Mucosa of descending colon (tissue), 3 donors: ENCODE measurements around the gene DPP6. TPM values are rescaled to one million over a fixed set of nuclear protein-coding genes. Genes with fewer than 3 reads are reported as not detected.

Experiments used
- ATAC-seq: fragments of 200-7000 bp; cut with Tn5 transposase; one replicate; pipeline ENCODE4 v1.9.1; 2020; ENCODE audit warnings: mild to moderate bottlenecking, moderate library complexity
- DNase-seq, 3 donors: peaks; one replicate each; pipeline ENCODE4 v3.0.0-alpha.2; 2020
- H3K36me3 ChIP-seq: fragments of 200-600 bp; one replicate; pipeline ENCODE4 v1.8.0; 2021; ENCODE audit warnings: low read depth, mild to moderate bottlenecking
- H3K4me1 ChIP-seq: fragments of 200-600 bp; one replicate; pipeline ENCODE4 v1.8.0; 2021; ENCODE audit warnings: low read depth, mild to moderate bottlenecking
- H3K4me3 ChIP-seq: fragments of 200-600 bp; one replicate; pipeline ENCODE4 v1.8.0; 2021; ENCODE audit warnings: mild to moderate bottlenecking
- H3K9me3 ChIP-seq: fragments of 200-600 bp; one replicate; pipeline ENCODE4 v1.8.0; 2021; ENCODE audit warnings: mild to moderate bottlenecking
- CTCF ChIP-seq: fragments of 200-600 bp; IDR thresholded peaks from one replicate; pipeline ENCODE4 v1.8.0; 2022; ENCODE audit warnings: antibody characterized with exemption, mild to moderate bottlenecking
- intact Hi-C, 2 donors: fragments of 100-400 bp; cut with DNase I in 1 of 2; cut with micrococcal nuclease in 1 of 2; formaldehyde crosslinking; loops; one replicate each; pipeline versions ENCODE4 v1.11.0 to v1.11.1; 2022; cut with DNase I, micrococcal nuclease
- total RNA-seq, 3 donors: library from RNA; stranded (reverse); fragmentation: NEBNext Ultra II Directional in 2 of 3; extraction: Animal tissue kit (Norgen Biotek cat#: 25700) in 2 of 3; gene quantifications; one replicate each; pipeline versions ENCODE4 v1.2.1 to v1.2.4, GENCODE V29; 2021 to 2023
- donor health status: DM: no; HTN: no; CAD: no; lungs with moderate emphysema.
- donor health status: DM: no; HTN: no; CAD: no.
- donor health status: DM: no; HTN: yes; CAD: no.

Gene DPP6
- total RNA-seq, 3 donors from 2014 or later = 1.3 to 33.8 (median 1.5) TPM

- TF ChIP-seq CTCF = no peak
- Histone ChIP-seq H3K36me3 (no peaks in the 10 kb centered on the region), H3K4me1 (no peaks in the 10 kb centered on the region), H3K4me3 (no peak overlapping the region), H3K9me3 (peaks cover 13% of the 10 kb centered on the region)
- ATAC-seq (no peak), DNase-seq (no peak)
- intact Hi-C loops = no loop called here
These were observed 759.8 kb downstream of the DPP6 start for GRCh38 chr7:154812027-154812426.

- no peak for TF ChIP-seq CTCF
- DNase-seq (no peak), ATAC-seq (no peak)
- Histone ChIP-seq H3K36me3 (no peaks in the 10 kb centered on the region), H3K9me3 (peaks cover 6% of the 10 kb centered on the region), H3K4me1 (no peaks in the 10 kb centered on the region), H3K4me3 (no peak overlapping the region)
- intact Hi-C loops = no loop called here
These were observed 765.2 kb downstream of the DPP6 start for GRCh38 chr7:154817224-154817896.

GRCh38 chr7:154827007-154827406, 774.8 kb downstream of the DPP6 start:
- DNase-seq (no peak), ATAC-seq (no peak)
- Histone ChIP-seq H3K4me1 (no peaks in the 10 kb centered on the region), H3K4me3 (no peak overlapping the region), H3K9me3 (no peaks in the 10 kb centered on the region), H3K36me3 (no peaks in the 10 kb centered on the region)
- intact Hi-C loops = no loop called here
- TF ChIP-seq CTCF = no peak

- ATAC-seq = peak; percentile 88
- intact Hi-C loops = no loop called here
These were observed 780.5 kb downstream of the DPP6 start for GRCh38 chr7:154832557-154833138.

GRCh38 chr7:154836021-154836448, 783.8 kb downstream of the DPP6 start:
- intact Hi-C loops = no loop called here
- no peak for TF ChIP-seq CTCF
- ATAC-seq (no peak), DNase-seq (no peak)
- no peaks in the 10 kb centered on the region for H3K4me1 ChIP-seq
- no peaks in the 10 kb centered on the region for H3K9me3 ChIP-seq
- no peak overlapping the region for H3K4me3 ChIP-seq
- H3K36me3 ChIP-seq = no peaks in the 10 kb centered on the region

More at GRCh38 chr7:154832557-154833138, 780.5 kb downstream of the DPP6 start:
- H3K4me3 ChIP-seq = no peak overlapping the region
- H3K4me1 ChIP-seq = no peaks in the 10 kb centered on the region
- TF ChIP-seq CTCF = no peak
- peak in 1 of 3 donors; percentile 70 for DNase-seq
- H3K36me3 ChIP-seq = no peaks in the 10 kb centered on the region
- H3K9me3 ChIP-seq = no peaks in the 10 kb centered on the region
